Stimulated activated CD4-positive, alpha-beta T cell treated with anti-CD3 and anti-CD28 coated beads, TNF-alpha, amount 100 ng/mL, for 4 hours (primary cell): ENCODE results near the gene AXIN1.
"Not testable (repeated sequence)": the region's sequence is repeated elsewhere in the genome, so short reads cannot be mapped to it uniquely, and the experiment has no call there.

Source experiments
- DNase-seq, 3 experiments: peaks; one replicate each; pipeline ENCODE4 v3.0.0-alpha.2; 2020; ENCODE audit warnings: low read depth in 3 of 3

The AXIN1 gene

DNA sequence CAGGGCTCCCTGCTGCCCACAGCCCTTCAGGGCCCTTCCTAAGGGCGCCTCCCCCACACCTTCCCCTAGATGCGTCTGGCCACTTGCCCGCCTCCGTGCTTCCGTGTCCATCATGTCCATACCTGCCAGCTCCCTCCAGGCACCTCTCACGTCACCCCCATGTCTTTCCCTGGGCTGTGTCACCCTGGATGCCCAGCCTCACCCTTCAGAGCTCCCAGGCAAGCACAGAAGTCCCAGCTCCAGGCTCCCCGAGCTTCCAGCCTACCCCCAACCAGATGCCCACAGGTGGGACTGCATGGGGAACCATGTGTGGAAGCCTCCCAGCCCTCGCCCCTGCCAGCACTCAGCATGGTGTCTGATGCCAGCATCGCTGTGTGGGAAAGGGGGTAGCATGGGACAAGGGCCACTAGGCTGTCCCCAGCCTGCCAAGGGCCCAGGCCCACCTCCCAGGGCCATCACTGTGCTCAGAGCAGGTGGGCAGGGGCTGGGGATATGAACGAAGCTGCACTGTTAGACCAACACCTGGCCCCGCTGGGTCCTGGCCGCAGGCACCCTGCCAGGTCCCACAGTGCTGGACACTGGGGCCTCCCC lies 1.9 kb upstream of the AXIN1 start:
- DNase-seq = no peak

DNA sequence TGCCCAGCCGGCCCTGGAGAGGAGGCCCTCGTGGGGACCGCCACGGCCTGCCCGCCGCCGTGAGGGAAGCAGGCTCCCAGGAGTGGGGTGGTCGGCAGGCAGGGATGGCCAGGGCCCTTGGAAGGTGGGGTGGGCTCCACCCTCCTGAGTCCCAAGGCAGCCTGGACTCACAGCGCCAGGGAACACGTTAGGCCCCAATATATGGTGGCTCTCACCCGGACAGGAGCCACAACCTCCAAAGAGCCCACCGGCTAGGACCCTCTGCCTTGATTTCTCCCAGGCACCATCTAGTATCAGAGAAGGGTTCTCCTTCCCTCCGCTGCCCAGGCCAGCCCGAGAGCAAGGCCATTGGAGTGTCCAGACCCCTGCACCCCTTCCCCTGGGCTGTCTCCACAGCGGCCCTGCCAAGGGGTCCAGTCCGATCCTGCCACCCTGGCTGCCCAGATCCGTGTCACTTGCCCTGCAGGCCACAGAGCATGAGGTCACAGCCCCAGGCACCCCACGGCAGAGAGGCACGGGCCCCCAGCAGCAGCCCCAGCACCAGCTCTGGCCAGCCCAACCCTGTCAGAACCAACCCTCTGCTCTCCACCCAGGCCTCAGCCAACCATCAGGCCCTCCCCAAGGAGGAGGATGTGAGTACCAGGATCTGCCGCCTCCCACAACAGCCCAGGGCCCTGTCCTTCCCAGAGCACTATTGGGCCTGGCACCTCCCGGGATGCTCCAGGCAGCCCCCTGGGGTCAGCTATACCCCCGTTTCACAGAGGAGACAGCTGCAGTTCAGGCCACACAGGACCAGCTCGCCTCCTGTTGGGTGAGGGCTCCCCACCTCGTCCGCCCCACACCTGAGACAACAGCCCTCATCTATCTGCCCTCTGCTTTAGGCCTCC lies 1.1 kb upstream of the AXIN1 start:
- DNase-seq = no peak

DNA sequence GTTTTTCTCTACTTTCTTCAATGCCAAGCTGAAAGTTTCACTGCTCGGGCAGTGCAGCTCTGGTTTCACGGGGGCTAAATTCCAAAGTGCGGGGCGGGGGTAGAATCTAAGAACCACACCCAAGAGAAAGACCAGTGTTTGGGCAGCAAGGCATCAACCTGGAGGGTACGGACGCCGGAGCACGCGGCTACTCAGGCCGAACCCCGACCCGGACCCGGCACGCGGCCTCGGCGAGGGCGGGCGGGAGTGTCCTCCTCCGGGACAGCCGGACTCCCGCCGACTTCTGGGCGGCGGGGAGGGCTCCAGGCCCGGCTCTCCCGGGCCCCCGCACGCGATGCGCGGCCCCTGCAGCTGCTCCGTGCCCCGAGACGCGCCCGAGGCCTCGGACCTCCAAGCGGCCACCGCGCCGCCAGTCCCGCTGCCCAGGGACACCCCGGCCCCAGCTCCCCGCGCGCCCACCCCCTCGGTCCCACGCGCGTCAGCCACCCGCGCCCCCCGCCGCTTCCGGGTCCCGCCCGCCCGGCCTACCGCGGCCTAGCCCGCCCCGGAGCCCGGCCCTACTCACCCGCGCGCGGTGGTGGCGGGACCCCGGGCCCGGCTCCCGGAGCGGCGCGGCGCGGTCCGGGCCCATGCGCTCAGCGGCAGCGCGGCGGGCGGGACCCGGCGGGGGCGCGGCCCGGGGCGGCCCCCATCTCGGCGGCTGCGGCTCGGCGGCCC lies 561 bp downstream of the AXIN1 start:
- no peak for DNase-seq

DNA sequence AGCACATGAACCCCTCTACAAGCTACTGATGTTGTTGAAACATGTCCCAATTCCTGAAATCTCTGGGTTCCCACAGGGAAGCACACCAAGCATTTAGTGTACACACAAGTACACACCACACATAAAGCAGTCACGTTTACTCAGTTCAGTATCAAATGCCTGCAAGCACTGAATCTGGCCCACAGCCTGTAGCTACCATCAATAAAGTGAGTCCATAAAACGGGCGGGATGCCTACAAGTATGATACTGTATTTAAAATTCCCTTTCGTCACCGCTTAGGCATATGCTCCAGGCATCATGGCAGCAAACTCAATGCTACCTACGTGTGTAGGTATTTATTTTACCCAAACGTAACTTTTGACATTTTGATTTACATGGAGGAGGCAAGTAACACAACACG lies 2.3 kb downstream of the AXIN1 start:
- no peak for DNase-seq

DNA sequence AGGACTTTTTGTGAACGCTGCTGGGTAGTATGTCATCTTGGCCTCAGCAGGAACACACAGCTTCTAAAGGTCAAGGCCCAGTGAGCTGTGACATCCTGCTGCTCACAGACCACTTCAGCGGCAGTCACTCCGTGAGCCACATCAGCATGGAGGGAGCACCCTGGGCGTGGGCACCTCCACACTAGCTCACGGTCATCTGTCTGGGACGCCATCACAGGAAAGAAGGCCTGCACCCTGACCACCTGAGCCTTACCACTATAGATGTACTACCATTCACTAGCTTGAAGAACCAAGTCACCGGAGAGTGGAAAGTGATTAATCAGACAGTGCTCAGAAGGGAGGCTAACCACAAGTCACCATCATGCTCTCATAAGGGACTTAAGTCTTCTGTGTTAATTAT lies 3.3 kb downstream of the AXIN1 start:
- no peak for DNase-seq

DNA sequence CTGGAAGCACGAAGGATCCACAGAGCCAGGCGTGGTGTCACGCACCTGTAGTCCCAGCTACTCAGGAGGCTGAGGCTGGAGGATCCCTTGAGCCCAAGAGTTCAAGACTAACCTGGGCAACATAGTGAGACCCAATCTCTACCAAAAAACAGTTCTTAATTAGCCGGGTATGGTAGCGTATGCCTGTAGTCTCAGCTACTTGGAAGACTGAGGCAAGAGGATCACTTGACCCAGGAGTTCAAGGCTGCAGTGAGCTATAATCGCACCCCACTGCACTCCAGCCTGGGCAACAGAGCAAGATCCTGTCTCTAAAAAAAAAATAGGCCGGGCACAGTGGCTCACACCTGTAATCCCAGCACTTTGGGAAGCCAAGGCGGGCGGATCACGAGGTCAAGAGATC lies 4.0 kb downstream of the AXIN1 start:
- DNase-seq = not testable (repeated sequence)

DNA sequence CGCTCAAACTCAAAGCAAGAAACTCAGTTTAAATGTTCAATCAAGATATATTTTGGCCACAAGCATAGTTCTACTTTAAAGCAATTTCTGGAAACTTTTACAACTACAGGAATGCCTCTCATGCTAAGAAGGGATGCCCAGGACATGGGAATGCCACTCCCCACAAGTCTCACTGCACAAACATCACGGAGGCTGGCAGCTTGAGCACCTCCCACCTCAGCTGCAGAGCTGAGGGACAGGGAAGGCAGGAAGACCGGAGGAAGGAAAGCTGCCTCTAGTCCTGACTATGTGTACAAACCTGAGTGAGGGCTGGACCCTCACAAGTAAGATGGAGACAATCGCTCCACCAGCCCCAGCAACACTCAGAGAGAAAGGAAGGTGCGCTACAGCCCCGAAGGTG lies 5.3 kb downstream of the AXIN1 start:
- no peak for DNase-seq

DNA sequence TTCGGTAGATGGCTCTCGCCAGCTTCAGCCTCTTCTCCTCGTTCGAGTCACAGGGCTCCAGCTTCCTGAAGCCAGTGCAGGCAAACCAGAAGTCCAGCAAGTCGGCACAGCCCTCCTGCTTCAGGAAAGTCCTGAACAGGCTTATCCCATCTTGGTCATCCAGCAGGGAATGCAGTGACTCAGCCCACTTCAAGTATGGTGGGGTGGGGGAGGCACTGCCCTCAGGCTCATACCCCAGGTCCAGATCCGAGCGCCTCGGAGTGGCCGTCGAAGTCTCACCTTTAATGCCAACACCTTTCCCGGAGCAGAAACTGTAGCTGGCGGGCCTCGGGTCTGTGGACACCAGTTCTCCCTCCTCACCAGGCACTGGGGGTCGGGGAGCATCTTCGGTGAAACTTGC lies 5.9 kb downstream of the AXIN1 start:
- DNase-seq = no peak

DNA sequence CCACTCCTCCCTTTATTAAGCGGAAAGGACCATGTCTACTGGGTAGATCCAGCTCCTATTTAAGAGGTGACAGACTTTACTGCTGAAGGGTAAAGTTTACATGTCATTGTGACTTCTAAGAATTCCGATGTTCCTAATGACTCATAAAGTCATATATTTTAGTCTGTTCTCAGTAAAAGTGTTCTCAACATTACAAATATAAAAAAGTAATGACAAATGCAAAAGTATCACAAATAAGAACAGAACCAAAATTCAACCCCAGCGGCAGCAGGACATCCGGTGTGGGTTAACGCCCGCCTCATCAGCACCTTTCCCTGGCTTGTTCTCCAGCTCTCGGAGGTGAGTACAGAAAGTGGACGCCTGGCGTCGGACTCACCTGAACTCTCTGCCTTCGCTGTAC lies 6.8 kb downstream of the AXIN1 start:
- no peak for DNase-seq

DNA sequence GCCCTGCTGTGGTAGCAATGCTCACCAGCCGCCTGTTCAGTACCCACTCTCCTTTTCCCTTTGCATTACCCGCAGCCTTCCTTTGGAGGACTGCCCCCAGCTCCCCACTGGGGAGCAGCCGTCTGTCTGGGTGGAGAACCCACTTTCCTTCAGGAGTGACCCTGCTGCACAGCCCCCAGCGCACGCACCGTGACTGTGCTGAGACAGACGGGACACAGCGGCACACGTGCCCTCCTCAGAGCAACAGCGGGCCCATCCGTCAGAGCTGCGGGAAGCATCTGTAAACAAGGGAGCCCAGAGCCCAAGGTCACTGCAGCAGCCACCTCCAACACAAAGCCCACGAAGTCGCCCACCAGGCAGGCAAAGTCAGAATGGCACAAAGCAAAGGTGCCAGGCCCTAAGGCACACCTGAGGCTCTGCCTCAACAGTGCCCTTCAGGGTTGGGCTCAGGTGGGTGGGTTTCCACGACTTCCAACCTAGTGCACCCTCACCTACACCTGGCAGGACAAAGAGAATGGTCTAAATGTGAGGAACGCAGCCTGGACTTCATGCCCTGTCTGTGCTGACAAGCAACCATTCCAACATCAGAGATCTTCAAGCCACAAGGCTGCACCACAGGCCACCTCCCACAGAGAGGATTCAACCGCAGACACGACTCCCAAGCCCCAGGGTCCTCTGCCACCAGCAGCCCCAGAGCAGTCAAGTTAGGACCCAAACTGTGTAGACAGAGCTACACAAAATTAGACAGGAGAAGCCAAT lies 9.9 kb downstream of the AXIN1 start:
- no peak for DNase-seq

DNA sequence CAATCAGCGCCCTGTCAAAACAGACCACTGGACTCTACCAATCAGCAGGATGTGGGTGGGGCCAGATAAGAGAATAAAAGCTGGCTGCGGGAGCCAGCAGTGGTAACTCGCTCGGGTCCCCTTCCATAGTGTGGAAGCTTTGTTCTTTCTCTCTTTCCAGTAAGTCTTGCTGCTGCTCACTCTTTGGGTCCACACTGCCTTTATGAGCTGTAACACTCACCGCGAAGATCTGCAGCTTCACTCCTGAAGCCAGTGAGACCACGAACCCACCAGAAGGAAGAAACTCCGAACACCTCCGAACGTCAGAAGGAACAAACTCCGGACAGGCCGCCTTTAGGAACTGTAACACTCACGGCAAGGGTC lies 10.6 kb downstream of the AXIN1 start:
- DNase-seq = not testable (repeated sequence)

DNA sequence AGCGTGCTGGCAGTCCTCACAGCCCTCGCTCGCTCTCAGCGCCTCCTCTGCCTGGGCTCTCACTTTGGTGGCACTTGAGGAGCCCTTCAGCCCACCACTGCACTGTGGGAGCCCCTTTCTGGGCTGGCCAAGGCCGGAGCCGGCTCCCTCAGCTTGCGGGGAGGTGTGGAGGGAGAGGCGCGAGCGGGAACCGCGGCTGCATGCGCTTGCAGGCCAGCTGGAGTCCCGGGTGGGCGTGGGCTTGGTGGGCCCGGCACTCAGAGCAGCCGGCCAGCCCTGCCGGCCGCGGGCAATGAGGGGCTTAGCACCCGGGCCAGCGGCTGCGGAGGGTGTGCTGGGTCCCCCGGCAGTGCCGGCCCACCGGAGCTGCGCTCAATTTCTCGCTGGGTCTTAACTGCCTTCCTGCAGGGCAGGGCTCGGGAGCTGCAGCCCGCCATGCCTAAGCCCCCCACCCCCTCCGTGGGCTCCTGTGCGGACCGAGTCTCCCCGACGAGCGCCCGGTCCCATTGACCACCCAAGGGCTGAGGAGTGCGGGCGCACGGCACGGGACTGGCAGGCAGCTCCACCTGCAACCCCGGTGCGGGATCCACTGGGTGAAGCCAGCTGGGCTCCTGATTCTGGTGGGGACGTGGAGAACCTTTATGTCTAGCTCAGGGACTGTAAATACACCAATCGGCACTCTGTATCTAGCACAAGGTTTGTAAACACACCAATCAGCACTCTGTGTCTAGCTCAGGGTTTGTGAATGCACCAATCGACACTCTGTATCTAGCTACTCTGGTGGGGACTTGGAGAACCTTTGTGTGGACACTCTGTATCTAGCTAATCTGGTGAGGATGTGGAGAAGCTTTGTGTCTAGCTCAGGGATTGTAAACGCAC lies 11.2 kb downstream of the AXIN1 start:
- DNase-seq = not testable (repeated sequence)

DNA sequence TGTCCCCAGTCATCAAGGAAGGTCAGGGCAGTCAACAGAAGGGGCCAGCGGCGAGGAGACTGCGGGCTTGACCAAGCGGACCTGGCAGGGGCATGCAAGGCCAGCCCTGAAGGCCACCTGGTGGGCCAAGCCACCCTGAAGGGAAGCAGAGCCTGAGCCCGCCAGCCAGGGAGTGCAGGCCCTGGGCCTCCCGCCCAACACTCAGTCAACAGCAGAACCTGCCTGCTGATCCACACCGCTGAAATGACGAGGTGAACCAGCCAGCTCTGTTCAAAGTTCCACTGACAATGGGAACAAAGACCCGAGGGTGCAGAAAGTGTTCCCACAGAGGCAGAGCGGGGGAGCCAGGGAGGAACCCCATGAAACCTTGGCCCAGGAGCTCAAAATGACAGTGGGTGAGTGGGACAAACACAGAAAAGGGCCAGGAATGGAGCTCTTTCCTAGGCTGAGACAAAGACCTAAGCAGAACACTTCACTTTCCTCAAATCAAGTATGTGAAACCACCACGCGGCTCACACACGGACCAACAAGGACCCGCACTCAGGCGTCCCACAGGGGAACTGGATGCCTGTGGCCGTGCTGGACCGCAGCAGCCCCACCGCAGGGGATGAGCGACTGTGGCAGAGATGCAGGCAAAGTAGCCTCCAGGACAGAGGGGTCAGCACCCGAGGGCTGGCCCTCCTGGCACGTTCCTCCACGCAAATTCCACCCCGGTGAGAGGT lies 12.0 kb downstream of the AXIN1 start:
- no peak for DNase-seq

DNA sequence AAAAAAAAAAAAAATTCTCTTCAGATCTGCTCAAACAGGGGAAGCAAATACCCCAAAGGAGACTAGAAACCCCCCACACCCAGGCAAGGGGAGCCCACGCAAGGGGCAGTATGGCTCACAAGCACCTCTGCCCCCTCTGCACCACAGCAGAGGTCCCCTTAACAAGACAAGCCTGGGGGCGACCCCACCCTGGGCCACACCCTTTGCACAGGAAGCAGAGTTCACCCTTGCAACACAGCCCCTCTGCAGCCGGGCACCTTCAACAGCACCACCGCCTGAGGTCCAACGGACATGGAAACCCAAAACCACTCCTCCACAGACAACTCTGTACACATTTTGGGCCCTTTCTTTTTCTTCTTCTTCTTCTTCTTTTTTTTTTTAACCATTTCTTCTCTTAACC lies 12.8 kb downstream of the AXIN1 start:
- no peak for DNase-seq

DNA sequence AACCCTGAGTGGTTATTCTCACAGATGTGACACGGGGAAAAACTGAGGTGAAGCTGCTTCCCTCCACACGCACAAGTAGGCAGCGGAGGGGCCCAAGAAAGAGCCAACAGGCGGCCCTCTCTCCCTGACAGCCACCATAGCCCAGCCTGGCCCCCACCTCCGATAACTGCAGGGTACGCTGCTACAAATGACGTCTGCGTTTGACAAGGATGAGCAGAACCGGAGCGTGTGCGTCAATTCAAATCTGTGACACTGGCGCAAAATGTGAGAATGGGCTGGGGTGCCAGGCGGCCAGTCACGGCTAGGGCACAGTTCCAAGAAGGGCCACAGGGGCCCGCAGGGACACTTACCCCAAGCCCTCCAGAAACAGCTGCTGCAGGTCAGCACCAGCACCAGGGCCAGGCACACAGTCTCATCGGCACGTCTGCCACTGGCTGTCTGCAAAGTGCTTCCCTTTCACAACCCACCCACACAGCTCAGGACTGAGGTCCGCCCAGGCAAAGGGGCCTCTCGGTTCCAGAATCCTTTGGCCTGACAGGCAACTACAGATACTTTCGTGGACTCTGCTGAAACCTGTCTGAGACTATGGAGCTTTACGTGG lies 14.4 kb downstream of the AXIN1 start:
- no peak for DNase-seq

DNA sequence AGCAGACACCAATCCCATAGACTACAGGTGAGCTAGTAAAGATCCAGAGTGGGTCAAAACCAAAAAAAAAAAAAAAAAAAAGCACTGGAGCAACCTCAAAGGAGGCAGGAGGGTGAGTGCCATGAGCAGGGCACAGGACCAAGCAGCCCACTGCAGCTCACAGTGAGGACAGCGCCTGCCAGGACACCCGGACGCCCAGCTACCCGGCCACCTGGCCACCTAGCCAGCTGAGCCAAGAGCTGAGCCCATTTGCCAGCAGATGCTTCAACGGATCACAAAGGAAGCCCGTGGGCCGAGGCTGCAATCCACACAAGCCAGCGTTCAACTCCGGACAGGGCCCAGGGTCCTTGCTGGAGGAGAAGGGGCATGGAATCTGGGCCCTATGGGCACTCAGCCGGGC lies 15.1 kb downstream of the AXIN1 start:
- no peak for DNase-seq

DNA sequence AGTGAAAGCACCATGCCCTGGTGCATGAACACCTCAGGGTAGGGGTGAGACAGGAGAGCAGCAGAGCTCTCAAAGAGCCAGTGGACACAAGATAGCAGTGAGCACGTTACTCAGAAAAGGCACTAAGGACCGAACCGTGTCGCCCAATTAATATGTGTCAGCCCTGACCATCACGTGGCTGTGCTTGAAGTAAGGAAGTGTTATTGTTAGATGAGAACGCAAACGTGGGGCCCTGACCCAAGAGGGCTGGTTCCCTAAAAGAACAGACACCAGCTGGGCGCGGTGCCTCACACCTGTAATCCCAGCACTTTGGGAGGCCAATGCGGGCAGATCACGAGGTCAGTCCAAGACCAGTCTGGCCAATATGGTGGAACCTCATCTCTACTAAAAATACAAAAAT lies 16.3 kb downstream of the AXIN1 start:
- no peak for DNase-seq

DNA sequence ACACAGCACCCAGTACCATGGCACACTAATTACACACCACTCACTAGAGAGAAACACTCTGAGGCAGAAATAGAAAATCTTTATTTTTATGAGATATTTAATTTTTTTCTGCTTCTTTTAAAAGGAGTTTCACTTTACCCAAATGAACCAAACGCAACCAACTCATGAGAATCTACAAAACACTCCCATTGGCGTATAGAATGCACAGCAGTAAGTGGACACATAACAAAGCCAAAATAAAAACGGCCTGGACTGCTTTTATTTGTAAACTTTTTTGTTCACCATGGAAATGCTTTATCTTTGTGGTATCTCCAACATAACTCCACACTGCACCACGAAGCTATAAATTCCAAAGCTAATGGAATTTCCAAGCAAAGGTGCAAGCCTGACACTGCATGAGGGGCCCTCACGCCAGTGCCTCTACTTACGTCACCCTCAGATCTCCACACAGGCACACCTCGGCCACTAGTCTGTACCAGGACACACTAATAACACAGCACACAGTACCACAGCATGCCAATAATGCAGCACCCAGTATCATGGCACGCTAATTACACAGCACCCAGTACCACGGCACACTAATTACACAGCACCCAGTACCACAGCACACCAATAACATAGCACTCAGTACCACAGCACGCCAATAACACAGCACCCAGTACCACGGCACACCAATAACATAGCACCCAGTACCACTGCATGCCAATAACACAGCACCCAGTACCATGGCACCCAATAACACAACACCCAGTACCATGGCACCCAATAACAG lies 17.5 kb downstream of the AXIN1 start:
- not testable (repeated sequence) for DNase-seq

DNA sequence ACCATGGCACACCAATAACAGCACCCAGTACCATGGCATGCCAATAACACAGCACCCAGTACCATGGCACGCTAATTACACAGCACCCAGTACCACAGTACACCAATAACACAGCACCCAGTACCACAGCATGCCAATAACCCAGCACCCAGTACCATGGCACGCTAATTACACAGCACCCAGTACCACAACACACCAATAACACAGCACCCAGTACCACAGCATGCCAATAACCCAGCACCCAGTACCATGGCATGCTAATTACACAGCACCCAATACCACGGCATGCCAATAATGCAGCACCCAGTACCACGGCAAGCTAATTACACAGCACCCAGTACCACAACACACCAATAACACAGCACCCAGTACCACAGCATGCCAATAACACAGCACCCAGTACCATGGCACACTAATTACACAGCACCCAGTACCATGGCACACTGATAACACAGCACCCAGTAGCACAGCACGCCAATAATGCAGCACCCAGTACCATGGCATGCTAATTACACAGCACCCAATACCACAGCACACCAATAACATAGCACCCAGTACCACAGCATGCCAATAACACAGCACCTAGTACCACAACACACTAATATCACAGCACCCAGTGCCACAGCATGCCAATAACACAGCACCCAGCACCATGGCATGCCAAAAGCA lies 18.2 kb downstream of the AXIN1 start:
- not testable (repeated sequence) for DNase-seq
